GM12891 (cell line): ENCODE measurements around the gene NAAA.
"Not testable (repeated sequence)": the region's sequence is repeated elsewhere in the genome, so short reads cannot be mapped to it uniquely, and the experiment has no call there.

Experiments used
- POLR2A ChIP-seq: IDR thresholded peaks from 2 replicates; pipeline ENCODE4 v1.6.1; 2011; ENCODE audit warnings: low read depth, low read length, control low read depth
- POLR2AphosphoS5 ChIP-seq: IDR thresholded peaks from 2 replicates; pipeline ENCODE4 v1.6.1; 2011; ENCODE audit warnings: low read depth, low read length, control low read depth
- SPI1 ChIP-seq: IDR thresholded peaks from 2 replicates; pipeline ENCODE4 v1.6.1; 2011; ENCODE audit warnings: low read depth, low read length, control low read depth
- TAF1 ChIP-seq: IDR thresholded peaks from 2 replicates; pipeline ENCODE4 v1.6.1; 2011; ENCODE audit warnings: low read depth, low read length, control low read depth

DNA sequence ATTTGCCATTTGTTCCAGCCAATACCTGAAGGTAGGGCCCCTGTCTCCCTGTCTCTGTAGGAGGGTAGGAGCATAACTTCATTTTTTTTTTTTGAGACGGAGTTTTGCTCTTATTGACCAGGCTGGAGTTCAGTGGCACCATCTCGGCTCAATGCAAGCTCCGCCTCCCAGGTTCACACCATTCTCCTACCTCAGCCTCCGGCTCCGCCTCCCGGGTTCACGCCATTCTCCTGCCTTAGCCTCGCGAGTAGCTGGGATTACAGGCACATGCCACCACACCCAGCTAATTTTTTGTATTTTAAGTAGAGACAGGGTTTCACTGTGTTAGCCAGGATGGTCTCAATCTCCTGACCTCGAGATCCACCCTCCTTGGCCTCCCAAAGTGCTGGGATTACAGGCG, 15.9 kb downstream of the NAAA start:
- TF ChIP-seq POLR2AphosphoS5, POLR2A, SPI1, TAF1: not testable (repeated sequence)
